H54 (cell line): ENCODE measurements around the gene MSN.
A peak's percentile ranks its signal among the peaks of the same experiment; 100 is the strongest.

Experiments used
- DNase-seq: peaks from one replicate; pipeline ENCODE4 v3.0.0; 2011; ENCODE audit warnings: low spot score, mixed read lengths; ENCODE audit not compliant: insufficient read length
- FAIRE-seq: peaks from 3 replicates; lab custom pipeline; 2011; peaks lifted over from hg19 to GRCh38; lab: Jason Lieb, UNC
- POLR2A ChIP-seq: IDR thresholded peaks from 2 replicates; pipeline ENCODE4 v1.6.1; 2011; ENCODE audit warnings: low read depth, mild to moderate bottlenecking, low read length

Gene MSN

GRCh38 chrX:65688403-65688871, 21.0 kb downstream of the MSN start:
- no peak for FAIRE-seq
- no peak for DNase-seq
- TF ChIP-seq POLR2A, result no peak

- TF ChIP-seq POLR2A, result no peak
- FAIRE-seq (no peak), DNase-seq (no peak)
Measured at GRCh38 chrX:65689377-65689776, 21.9 kb downstream of the MSN start.

- peak; percentile 40 for DNase-seq
- TF ChIP-seq POLR2A, result no peak
- FAIRE-seq, result peak; percentile 87
Measured at GRCh38 chrX:65690057-65690855, 22.8 kb downstream of the MSN start.

- no peak for DNase-seq
- TF ChIP-seq POLR2A, result no peak
- FAIRE-seq, result no peak
Measured at GRCh38 chrX:65695849-65696449, 28.5 kb downstream of the MSN start.

GRCh38 chrX:65696613-65697012, 29.2 kb downstream of the MSN start:
- no peak for DNase-seq
- no peak for TF ChIP-seq POLR2A
- no peak for FAIRE-seq

GRCh38 chrX:65697211-65697641, 29.8 kb downstream of the MSN start:
- DNase-seq, result no peak
- no peak for TF ChIP-seq POLR2A
- no peak for FAIRE-seq

- no peak for FAIRE-seq
- TF ChIP-seq POLR2A, result no peak
- DNase-seq, result no peak
Measured at GRCh38 chrX:65697915-65698796, 30.7 kb downstream of the MSN start.

GRCh38 chrX:65702956-65703355, 35.5 kb downstream of the MSN start:
- TF ChIP-seq POLR2A, result no peak
- FAIRE-seq, result no peak
- DNase-seq, result no peak

GRCh38 chrX:65705439-65705838, 38.0 kb downstream of the MSN start:
- DNase-seq (no peak), FAIRE-seq (no peak)

GRCh38 chrX:65706041-65706828, 38.8 kb downstream of the MSN start:
- TF ChIP-seq POLR2A, result no peak
- DNase-seq, result peak; percentile 67
- FAIRE-seq, result peak; percentile 91

More at GRCh38 chrX:65705439-65705838, 38.0 kb downstream of the MSN start:
- TF ChIP-seq POLR2A, result no peak

GRCh38 chrX:65707151-65707550, 39.7 kb downstream of the MSN start:
- DNase-seq (no peak), FAIRE-seq (no peak)
- no peak for TF ChIP-seq POLR2A

GRCh38 chrX:65712005-65712806, 44.8 kb downstream of the MSN start:
- no peak for FAIRE-seq
- TF ChIP-seq POLR2A, result no peak

More at GRCh38 chrX:65712005-65712806, 44.8 kb downstream of the MSN start:
- no peak for DNase-seq
